Transverse colon (tissue), 3 donors: ENCODE results near the gene PDXK.

ENCODE experiments used
- POLR2A ChIP-seq: fragments of 450-650 bp; IDR thresholded peaks from one replicate; pipeline ENCODE4 v1.6.1; 2016; ENCODE audit warnings: antibody characterized with exemption, mild to moderate bottlenecking, moderate library complexity
- TF ChIP-seq, protein P1 (sequence below), 5 experiments: fragments of 200-600 bp in 3 of 5; fragments of 450-650 bp in 2 of 5; sonication (generic) in 3 of 5; IDR thresholded peaks; 1 replicate in 2 of 5; 2 replicates in 3 of 5; pipeline ENCODE4 v1.5.1; 2016 to 2017; ENCODE audit warnings: antibody characterized with exemption in 5 of 5, inconsistent platforms in 3 of 5, mild to moderate bottlenecking in 2 of 5, moderate library complexity in 1 of 5

DNA sequence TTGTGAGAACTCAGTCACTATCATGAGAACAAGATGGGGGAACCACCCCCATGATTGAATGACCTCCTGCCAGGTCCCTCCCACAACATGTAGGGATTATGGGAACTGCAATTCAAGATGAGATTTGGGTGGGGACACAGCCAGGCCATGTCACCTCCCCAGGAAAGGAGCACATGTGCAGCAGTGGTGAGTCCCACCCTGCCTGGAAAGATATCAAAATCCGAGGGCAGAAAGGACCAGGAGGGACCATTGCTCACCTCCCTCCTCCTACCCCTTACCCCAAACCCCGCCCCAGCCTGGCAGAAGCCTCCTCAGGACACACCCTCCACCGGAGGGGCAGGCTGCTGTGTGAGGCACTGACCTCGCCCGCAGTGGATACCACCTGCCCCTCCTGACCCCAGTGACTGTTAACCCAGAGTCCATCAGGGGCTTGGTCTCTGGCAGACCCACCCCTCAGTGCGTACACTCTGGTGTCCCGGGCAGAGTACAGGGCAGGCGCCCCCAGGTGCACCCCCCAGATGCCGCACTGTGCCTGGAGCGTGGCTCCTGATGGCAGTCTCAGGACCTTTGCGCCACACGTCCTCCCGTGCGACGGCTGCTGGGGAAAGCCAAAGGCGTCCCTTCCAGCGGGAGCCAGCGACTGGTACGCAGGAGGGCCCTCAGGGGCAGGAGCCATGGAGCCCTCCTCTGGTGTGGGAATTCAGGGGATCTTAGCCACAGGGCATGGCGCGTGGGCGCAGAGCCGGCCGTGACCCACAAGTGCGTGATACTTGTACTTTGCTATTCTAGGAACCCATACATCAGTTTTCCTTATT, 20.9 kb downstream of the PDXK start:
- TF ChIP-seq, protein P1, sequence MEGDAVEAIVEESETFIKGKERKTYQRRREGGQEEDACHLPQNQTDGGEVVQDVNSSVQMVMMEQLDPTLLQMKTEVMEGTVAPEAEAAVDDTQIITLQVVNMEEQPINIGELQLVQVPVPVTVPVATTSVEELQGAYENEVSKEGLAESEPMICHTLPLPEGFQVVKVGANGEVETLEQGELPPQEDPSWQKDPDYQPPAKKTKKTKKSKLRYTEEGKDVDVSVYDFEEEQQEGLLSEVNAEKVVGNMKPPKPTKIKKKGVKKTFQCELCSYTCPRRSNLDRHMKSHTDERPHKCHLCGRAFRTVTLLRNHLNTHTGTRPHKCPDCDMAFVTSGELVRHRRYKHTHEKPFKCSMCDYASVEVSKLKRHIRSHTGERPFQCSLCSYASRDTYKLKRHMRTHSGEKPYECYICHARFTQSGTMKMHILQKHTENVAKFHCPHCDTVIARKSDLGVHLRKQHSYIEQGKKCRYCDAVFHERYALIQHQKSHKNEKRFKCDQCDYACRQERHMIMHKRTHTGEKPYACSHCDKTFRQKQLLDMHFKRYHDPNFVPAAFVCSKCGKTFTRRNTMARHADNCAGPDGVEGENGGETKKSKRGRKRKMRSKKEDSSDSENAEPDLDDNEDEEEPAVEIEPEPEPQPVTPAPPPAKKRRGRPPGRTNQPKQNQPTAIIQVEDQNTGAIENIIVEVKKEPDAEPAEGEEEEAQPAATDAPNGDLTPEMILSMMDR (IDR thresholded peaks at IDR 0.05) = no peak
- no peak for TF ChIP-seq POLR2A
